NCI-H526 treated with DMSO at 0.1 percent for 48 hours (cell line): ENCODE measurements around the gene MS4A13.
"Not testable (repeated sequence)": the region's sequence is repeated elsewhere in the genome, so short reads cannot be mapped to it uniquely, and the experiment has no call there.

Experiments used
- DNase-seq: peaks from one replicate; lab custom pipeline; 2025; lab: John Stamatoyannopoulos, UW

MS4A13 gene, protein sequence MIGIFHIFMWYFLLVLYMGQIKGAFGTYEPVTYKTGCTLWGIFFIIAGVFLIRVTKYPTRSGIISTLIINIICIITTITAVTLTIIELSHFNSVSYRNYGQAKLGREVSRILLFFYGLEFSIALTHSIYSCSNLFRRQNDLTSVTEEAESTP

DNA sequence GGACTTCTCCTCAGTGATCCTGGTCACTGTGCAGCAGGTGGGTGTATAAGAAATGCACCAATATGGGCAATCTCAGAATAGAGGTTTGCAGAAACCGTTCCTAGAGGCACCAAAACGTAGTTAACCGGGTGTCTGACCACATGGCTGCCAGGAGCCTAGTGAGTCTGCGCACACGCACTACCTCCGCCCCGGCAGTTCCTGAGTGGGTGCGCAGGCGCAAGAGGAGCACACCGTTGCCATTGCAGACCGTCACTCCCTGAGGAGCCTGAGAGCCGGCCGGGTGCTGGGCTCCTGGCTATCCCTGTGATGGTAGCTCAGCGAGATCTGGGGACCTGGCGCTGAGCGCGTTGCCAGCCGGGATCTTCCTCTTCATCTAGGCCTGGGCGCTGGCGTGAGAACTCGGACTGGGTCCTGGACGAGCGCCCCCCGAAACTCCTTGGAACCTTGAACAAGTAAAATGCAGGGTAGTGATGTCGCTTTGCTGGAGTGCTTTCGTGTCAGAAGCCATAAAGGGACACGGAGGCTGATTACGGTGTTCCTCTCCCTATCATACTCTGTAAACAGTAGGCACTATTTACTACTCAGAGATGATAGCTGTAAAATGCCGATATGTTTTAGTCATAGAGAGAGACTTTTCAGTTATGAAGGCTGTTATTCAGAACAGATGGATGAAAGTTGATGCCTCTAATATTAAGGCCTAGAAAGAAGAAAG, at the start of gene MS4A13:
TSS of gene MS4A13 (plus strand) at position 249 of the 712 bp plus-strand sequence. CDS start 2,692 bp downstream, outside the sequence.
- DNase-seq, result no peak

DNA sequence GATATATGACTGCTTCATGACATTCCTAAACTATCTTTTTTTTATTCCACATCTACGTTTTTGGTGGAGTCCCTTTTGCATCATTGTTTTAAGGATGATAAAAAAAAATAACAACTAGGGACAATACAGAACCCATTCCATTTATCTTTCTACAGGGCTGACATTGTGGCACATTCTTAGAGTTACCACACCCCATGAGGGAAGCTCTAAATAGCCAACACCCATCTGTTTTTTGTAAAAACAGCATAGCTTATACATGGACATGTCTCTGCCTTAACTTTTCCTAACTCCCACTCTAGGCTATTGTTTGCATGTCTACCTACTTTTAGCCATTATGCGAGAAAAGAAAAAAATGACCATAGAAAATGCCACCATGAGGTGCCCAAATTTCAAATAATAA, 46.4 kb upstream of the MS4A13 start:
- DNase-seq, result no peak

DNA sequence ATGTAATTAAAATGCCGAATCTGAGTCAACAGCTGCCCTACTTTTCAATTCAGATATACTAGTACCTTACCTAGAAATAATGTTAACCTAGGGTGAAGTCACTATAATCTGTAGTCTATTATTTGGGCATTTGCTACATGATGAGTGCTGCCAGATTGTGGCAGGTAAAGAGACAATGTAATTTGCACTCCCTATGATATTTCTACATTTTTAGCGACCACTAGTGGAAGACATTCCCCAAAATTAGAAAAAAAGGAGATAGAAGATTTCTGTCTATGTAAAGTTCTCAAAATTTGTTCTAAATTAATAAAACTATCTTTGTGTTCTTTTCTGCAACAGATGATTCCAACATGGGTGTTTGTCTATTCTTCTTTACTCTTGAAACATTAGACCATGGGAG, 45.5 kb upstream of the MS4A13 start:
- DNase-seq, result no peak

DNA sequence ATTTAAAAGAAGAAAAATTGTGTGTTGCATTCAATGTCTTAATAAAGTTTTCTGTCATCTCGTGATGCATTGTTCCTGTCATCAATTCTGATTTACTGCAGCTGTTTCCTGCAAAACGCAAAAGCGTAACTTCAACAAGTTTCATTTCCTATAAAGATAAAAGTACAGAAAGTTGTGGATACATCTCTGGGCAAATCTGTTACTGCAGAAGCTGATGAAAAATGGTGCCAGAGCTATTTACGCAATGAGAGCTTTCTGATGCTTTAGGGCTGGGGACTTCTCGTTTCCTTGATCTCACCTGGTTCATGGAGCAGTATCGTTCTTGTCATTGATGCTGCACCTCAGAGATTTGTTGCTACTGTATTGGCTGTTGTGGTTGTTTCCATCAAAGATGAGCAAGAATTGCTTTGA, 38.2 kb upstream of the MS4A13 start:
- no peak for DNase-seq

DNA sequence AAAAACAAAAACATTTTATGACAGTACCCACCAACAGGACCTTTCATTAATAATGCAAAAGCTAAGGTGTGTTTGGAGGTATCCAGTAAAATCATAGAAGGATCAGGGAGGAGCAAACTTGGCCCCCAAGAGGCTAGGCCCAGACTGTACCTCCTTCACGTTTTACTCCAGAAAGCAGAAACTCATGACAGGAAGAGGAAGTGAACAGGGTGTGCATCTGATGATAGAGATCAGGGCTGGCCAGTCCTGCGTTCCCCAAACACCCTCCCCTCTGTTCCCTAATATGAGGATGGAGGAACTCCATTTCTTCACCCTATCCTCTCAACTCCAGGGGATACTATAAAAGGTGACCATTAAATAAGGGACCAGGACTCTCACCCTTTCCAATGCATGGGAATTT, 32.8 kb upstream of the MS4A13 start:
- DNase-seq, result no peak

DNA sequence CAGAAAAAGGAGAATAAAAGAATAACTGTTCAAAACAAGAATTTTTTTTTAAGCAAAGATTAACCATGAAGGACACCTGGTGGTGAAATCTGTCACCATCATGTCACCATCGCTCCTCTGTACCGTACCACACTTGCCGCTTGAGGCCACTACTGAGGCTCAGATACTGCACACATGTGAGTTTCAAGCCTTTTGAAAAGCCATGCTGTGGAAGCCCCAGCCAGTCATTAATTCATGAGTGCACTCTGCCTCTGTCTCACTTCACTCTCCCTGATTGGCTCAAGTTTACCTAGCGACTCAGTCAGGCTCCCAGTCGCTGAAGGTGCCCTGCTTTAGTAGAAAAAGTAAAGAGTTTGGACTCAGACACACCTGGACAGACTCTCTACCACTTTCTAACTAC, 29.2 kb upstream of the MS4A13 start:
- no peak for DNase-seq

DNA sequence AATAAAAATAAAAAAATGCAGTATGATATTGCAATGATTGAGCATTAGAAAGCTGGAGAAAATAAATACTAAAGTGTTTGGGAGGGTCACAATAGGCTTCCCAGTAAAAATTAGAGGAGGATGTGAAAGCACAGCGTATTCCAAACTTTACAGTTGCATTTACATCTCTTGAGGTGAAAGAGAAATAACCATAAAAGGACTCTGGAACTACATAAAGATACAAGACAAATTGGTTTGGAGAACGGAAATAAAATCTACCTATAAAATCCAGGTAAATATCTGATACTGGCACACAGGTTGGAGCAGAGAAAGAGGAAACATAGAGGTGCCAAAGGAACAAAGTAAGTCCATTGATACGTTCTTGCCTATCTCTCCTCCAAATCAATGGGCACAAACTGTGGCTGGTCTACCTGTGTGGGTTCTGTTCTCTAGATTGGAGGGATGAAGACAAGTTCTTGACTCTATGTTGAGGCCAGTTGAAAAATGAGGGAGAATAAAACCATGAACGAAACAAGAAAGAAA, 22.6 kb upstream of the MS4A13 start, which contains the start of gene MS4A12:
TSS of gene MS4A12 (plus strand) at position 291 of the 522 bp plus-strand sequence. CDS start 4,541 bp downstream, outside the sequence.
- no peak for DNase-seq

DNA sequence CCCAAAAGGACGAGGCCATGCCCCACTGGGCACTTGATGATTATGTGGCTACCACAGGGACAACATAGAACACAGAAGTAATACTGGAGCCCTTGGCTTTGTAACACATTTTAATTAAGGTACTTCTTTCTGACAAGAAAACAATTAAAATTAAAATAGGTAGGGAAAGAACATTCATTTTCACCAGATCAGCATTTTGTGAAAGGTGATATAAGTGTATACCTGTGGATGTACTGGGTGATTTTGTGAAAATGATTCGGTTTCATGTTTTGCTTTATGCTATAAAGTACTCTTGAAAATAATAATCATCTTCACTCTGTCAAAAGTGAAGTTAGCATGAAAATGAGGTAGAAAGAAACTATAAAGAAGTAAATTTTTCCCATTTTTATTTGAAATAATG, 21.7 kb upstream of the MS4A13 start:
- DNase-seq, result no peak

DNA sequence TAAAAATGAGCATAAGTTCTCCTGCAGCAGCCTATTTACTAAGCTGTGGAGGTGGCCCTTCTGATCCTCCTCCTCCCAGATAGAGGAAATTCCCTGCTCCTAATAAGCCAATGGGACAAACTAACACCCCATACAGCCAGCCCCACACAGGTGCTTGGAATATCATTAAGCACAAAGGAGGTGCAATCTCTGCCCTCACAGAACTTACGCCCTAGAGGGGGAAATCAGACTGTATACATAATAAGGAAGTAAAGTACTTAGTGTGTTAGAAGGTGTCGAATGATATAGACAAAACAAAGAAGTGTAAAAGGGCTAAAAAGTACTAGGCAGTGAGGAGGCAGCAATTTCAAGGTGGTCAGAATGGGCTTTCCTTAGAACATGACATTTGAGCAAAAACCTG, 16.8 kb upstream of the MS4A13 start:
- DNase-seq, result no peak

DNA sequence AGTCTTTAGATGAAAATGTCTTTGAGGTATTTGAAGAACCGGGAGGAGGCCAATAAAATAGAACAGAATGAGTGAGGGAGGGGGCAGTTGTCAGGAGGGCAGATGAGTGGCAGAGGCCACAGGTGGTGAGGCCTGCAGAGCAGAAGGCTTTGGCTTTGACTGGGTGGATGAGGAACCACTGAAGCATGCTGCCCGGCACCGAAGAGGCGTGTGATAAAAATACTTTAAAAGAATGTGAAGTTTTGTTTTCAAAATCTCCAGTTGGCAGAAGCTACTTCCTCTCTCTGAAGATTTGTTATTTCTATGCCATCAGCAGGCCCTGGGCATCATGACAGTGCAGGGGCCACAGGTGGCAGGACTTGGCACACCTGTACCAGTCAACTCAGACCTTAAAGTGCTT, 16.3 kb upstream of the MS4A13 start:
- no peak for DNase-seq

DNA sequence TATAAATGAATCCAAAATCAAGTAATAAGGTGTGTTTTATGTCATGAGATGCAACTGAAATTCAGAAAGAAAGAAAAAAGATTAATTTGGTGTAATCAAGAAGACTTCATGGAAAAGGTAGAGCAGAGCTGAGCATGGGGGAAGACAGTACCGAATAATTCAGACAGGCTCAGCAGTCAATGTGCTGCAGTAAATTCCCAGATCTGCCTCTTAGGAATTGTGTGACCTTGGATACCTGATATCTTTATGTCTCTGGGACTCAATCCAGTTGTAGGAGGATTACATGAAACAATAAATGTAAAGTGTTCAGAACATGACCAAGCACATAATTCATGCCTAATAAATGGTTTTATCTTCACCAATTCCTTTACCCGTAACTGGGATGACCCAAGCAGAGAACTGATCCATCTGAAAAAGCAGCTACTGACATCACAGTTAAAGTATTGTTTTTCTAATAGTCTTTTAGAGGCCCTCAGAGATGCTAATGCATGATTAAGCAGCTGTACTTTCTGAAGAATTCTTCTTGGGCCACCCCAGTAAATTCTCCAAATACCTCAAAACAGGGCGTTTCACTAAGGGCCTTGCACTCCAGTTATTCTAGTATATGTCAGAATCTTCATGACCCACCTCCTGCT, 14.8 kb upstream of the MS4A13 start:
- DNase-seq, result no peak

DNA sequence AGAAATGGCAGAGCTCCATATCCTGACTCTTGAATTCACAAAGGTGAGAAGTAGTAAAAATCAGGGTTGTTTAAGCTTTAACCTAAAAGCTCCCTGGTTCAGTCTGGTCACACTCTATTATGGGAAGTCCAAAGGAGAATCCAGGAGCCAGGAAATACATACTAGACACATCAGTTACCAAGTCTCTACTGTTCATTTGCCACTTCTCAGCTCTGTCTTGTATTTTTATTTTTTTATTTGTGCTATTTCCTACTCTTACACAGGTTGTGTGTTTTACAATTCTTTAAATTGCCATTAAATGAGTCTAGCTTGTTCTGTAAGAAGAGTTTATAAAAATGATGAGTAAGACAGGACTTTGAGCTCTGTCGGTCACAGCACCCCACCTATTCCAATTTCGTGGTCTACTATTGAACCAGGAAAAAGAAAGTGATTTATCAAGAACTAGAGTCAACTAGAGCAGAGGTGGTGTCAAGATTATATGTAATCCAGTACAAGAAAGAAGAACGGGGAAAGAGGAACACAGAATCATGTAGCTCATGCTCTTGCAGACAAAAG, 12.9 kb upstream of the MS4A13 start:
- no peak for DNase-seq

DNA sequence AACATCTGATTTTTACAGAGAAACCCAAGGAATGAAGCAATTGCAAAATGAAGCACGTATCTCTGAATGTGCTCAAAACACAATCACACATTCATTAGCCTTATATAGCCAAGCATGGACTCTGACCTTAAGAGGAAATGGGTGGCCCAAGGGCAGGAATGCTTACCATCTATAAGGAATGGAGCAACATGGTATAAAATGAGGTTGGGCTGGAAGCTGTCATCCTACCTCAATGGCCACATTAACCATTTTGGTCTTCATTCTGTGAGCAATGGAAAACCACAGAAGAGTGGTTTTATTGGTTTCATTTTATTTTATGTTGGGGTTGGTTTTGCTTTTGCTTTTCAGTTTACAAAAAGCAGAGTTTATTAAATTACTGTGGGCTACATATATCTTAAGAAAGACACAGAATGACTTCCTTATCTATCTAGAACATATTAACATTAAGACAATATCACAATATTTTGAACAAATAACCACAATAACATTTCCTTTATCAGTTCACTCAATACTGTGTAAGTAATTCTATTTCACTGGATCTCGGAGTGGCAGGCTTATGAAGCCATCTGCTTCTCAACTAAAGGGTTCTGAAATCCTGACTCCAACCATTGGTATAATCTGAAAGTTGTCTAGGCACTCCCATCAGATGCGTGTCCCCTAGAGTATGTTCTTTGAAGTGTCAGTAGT, 10.8 kb upstream of the MS4A13 start:
- DNase-seq, result no peak

DNA sequence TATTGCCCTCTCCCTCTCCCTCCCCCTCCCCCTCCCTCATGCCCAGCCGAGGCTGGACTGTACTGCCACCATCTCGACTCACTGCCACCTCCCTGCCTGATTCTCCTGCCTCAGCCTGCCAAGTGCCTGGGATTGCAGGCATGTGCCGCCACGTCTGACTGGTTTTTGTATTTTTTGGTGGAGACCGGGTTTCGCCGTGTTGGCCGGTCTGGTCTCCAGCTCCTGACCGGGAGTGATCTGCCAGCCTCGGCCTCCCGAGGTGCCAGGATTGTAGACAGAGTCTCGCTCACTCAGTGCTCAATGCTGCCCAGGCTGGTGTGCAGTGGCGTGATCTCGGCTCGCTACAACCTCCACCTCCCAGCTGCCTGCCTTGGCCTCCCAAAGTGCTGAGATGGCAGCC, 5.6 kb upstream of the MS4A13 start:
- not testable (repeated sequence) for DNase-seq

DNA sequence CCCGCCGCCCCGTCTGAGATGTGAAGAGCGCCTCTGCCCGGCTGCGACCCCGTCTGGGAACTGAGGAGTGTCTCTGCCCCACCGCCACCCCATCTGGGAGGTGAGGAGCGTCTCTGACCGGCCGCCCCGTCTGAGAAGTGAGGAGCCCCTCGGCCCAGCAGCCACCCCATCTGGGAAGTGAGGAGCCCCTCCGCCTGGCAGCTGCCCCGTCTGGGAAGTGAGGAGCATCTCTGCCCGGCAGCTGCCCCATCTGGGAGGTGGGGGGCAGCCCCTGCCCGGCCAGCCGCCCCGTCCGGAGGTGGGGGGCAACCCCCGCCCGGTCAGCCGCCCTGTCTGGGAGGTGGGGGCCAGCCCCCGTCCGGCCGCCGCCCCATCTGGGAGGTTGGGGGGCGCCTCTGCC, 5.0 kb upstream of the MS4A13 start:
- not testable (repeated sequence) for DNase-seq

DNA sequence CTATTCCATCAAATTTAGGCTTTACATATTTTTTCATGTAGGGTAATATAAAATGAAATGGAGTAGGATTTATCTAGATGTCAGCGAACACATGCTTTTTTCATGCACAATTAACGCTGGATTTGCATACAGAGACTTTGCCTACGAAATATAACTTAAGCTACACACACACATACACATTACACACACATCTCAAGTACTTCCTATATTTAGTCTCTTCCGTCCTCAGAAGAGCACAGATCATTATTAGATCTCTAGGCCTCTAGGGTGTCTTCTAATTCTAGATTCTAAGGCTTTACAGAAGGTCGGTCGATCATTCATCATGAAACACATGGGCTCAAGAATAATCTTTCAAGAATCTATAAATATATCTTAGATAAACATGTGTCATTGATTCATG, 3.8 kb upstream of the MS4A13 start:
- DNase-seq, result no peak

DNA sequence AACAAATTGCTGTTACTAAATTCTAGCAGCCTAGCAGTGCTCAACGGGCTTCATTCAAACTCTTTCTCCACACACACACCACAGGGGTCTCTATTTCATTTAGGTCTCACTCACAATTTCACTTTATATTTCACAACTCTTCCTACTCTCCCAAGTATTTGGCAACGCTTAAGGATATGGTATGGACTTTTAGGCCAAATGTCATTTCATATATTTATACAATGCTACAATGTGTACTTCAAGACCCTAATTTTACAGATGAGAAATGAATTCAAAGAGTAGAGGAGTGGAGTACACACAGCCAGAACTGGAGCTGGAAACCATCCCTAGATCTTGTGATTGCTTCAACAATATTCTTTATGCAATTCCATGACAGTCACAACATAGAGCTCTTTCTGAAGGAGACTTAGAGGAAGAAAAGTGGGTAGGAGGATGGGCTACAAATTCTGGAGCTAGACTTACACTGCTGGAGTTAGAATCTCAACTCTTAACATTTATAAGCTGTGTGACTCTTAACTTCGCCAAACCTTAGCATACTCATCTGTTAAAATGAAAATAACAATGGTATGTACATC, 2.5 kb upstream of the MS4A13 start:
- no peak for DNase-seq

DNA sequence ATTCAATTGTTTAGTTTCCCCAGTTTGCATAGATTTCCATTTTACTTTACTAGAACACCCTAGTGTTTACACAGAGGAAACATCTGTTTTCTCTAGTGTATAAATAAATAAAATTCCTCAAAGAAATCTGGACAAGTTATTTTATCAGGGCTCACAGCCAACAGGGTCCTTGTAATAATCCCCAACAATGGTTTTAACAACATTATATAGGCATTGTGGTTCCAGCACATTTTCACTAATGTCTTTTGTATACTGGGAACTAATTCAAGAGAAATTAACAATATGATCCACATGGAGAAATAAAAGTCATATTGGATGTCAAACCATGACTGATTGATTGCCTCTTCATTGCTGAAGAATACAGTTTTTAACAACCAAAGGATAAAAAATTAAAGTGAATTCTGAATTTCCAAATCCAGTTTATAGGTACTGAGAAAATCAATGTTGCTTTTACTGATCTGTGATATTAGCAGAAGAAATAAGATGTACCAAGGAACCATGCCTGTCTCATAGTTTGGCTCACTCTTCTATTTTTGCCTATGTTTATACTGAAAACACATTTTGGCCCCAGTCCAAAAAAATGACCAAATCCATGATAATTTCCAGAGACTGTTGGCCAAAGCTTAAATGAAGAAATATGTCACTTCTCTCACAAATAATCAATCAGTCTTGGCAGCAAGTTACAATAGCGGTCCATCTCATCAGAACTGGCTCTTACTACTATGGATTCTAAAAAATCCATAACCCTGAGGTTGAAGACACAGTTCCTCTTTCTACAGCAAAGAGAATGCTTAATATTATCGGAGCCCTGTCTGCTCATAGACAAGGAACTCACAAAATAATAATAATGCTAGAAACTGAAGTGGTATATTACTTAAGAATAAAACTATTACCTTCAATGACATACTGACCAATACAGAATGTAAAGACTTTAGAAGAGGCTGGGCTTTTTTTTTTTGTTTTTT, 1.4 kb upstream of the MS4A13 start:
- DNase-seq, result no peak

DNA sequence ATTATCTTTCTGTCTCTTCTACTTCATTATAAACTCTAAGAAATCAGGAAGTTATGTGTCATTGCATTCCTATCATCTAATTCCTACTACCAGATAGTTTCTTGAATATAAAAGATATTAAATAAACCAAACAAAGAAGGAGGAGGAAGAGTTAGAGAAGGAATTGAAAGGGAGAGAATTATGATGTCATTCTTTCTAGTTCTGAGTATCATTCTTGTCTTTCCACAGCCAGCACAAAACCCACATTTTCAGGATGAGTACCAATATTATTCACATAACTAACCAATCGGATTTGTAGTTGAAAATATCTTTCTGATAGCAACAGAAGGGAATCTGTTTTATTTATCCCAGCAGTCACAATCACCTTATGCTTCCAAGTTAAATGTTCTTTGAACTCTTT, 13.3 kb downstream of the MS4A13 start:
- no peak for DNase-seq

DNA sequence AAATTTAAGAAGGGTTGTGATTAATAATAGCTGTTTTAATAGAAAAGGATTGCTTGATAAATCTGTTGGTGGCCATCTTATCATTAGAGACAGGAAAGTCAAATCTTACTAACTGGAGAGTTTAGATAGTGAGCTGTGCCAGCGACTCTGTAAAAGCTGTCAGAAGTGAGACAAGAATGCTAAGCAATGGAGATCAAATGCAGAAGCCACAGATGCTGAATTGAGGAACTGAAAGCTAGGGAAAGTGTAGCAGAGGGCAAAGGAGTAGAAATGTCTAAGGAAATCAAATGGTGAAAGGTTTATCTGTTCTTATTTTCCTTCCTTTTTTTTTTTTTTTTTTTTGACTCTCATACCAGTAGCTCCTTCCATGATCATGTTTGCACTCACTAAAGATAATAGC, 13.7 kb downstream of the MS4A13 start:
- DNase-seq, result no peak
